Stimulated activated naive CD8-positive, alpha-beta T cell treated with anti-CD3 and anti-CD28 coated beads, Interleukin-15, Interleukin-2, amounts not matched to agents 100 ng/mL and 50 ng/mL, for 24 hours (primary cell): Measurements from ENCODE around the gene BAIAP3.

Experiments
- H3K27ac Mint-ChIP-seq: one replicate; pipeline ENCODE4 v1.8.0; 2021; ENCODE audit warnings: mild to moderate bottlenecking, mixed read lengths
- H3K27me3 Mint-ChIP-seq: one replicate; pipeline ENCODE4 v1.8.0; 2021; ENCODE audit warnings: mixed read lengths
- H3K36me3 Mint-ChIP-seq: one replicate; pipeline ENCODE4 v1.8.0; 2021; ENCODE audit warnings: low read depth, mixed read lengths
- H3K4me1 Mint-ChIP-seq: one replicate; pipeline ENCODE4 v1.8.0; 2021; ENCODE audit warnings: low read depth, mixed read lengths
- H3K4me3 Mint-ChIP-seq: one replicate; pipeline ENCODE4 v1.8.0; 2021; ENCODE audit warnings: mild to moderate bottlenecking, mixed read lengths
- H3K9me3 Mint-ChIP-seq: one replicate; pipeline ENCODE4 v1.8.0; 2021; ENCODE audit warnings: mixed read lengths

BAIAP3 gene

DNA sequence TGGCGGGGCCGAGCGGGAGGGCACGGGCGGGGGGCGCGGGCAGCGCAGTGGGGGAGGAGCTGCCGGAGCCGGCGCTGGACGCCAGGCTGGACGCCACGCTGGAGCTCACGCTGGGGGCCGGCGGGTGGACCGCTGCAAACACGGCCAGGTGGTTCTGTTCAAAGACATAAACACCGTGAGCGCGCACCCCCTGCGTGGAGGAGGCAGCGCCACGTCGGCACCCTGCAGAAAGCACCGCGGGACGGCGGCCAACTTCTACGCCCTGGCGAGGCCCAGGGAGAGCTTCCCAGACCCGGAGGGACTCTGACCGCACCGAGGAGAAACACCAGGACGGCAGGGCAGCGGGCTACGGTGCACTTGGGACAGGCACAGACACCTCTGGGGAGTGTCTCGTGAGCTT, 51.8 kb downstream of the BAIAP3 start:
- no peak overlapping the region for H3K27ac Mint-ChIP-seq
- H3K27me3 Mint-ChIP-seq = no peaks in the 10 kb centered on the region
- no peaks in the 10 kb centered on the region for H3K9me3 Mint-ChIP-seq
- H3K36me3 Mint-ChIP-seq = peaks cover 2% of the 10 kb centered on the region
- H3K4me3 Mint-ChIP-seq = no peak overlapping the region
- H3K4me1 Mint-ChIP-seq = peaks cover 1% of the 10 kb centered on the region

DNA sequence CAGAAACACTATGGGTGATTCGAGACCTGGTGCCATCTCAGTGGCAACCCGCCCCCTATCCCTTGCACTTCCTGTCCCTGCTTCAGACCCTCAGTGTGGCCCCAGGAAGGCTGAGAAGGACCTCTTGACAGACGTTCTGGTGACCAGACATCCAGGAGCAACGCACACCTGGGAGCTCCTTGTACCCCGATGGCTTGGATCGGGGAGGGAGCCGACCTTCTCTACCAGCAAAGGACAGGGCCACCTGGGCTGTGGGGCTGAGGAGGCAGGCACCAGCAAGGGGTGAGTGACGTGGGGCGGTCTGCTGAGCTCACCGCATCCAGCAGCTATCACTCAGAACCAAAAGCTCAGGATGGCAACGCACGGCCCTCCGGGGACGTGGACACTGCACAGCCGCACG, 53.9 kb downstream of the BAIAP3 start:
- Mint-ChIP-seq H3K27ac (no peak overlapping the region), H3K4me3 (no peak overlapping the region), H3K9me3 (no peaks in the 10 kb centered on the region), H3K36me3 (peaks cover 5% of the 10 kb centered on the region), H3K4me1 (no peaks in the 10 kb centered on the region), H3K27me3 (no peaks in the 10 kb centered on the region)

DNA sequence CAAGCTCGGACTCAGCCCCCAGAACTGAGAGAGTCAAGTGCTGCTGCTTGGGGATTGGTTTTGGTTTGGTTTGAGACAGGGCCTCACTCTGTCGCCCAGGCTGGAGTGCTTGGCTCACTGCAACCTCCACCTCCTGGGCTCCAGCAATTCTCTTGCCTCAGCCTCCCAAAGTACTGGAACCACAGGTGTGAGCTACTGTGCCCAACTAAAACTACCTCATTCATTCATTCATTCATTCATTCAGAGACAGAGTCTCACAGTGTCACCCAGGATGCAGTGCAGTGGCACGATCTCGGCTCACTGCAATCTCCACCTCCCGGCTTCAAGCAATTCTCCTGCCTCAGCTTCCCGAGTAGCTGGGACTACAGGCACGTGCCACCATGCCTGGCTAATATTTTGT, 56.3 kb downstream of the BAIAP3 start:
- no peaks in the 10 kb centered on the region for H3K9me3 Mint-ChIP-seq
- H3K27me3 Mint-ChIP-seq = no peaks in the 10 kb centered on the region
- no peak overlapping the region for H3K4me3 Mint-ChIP-seq
- H3K27ac Mint-ChIP-seq = no peak overlapping the region
- peaks cover 5% of the 10 kb centered on the region for H3K36me3 Mint-ChIP-seq
- H3K4me1 Mint-ChIP-seq = no peaks in the 10 kb centered on the region

DNA sequence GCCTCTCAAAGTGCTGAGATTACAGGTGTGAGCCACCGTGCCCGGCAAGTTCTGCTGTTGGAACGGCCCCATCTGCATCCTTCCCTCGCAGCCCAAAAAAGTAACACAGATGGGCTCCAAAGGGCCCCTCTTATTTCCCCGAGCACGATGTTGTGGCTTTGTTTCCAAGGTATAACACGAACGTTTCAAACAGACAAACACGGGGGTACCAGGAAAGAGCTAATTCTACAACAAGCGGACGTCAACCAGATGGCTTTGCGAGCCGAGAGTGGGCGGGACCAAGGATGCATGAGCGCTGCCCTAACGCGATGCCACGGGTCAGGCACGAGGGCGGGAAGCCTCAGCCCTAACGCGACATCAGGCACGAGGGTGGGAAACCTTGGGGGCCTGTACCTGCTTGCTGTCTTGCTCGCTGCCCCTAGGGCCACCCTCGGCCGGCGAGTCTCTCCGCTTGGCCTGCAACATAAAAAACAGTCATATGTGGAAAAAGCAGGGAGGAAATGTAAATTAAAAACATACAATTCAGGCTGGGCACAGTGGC, 56.9 kb downstream of the BAIAP3 start:
- Mint-ChIP-seq H3K4me1 (no peaks in the 10 kb centered on the region), H3K27ac (no peak overlapping the region), H3K4me3 (no peak overlapping the region), H3K9me3 (no peaks in the 10 kb centered on the region), H3K36me3 (peaks cover 5% of the 10 kb centered on the region), H3K27me3 (no peaks in the 10 kb centered on the region)

DNA sequence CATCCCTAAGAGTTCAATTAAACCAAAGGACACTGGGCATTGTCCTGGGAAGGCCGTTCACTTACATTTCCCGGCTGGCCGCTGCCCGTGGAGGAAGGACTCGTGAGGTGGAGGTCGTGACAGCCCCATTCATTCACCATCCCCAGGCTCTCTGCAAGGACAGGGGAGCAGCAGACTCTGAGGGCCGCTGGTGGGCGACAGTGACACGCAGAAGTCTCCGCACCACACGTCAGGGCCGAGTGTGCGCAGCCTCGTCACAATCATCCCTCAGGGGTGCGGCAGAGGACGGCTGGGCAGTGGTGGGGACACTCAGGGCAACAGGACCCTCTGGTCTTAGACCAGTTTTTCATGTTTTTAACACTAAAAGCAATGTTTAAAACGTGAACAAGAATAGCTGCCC, 59.4 kb downstream of the BAIAP3 start:
- H3K4me1 Mint-ChIP-seq = no peaks in the 10 kb centered on the region
- H3K27me3 Mint-ChIP-seq = no peaks in the 10 kb centered on the region
- H3K9me3 Mint-ChIP-seq = no peaks in the 10 kb centered on the region
- H3K36me3 Mint-ChIP-seq = peaks cover 5% of the 10 kb centered on the region
- H3K4me3 Mint-ChIP-seq = no peak overlapping the region
- no peak overlapping the region for H3K27ac Mint-ChIP-seq

DNA sequence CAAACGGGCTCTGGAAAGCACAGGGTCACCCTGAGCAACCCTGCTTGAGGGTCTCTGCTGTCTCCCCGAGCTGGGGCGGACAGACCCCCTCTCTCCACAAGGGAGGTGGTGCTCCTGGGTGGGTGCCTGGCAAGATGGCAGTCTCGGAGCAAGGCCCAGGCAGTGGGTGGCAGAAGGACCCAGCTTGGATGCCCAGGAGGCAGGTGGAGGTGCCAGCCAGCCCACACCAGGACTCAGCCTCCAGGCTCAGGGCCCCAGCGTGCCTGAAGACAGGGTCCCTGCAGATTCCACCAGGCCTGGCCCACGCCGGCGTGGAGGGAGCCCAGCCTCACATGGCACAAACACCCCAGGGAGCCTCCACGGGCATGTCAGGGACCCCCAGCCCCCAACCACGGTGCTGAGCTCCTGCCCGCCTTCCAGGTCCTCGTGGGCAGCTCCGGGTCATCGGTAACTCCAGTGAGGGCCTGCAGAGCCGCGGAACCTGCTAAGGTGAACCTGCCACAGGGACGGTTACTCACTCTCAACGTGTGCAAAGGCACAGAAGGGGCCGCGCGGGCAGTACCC, 60.2 kb downstream of the BAIAP3 start:
- Mint-ChIP-seq H3K36me3 (peaks cover 5% of the 10 kb centered on the region), H3K27me3 (no peaks in the 10 kb centered on the region), H3K27ac (no peak overlapping the region), H3K4me1 (no peaks in the 10 kb centered on the region), H3K4me3 (no peak overlapping the region), H3K9me3 (no peaks in the 10 kb centered on the region)

DNA sequence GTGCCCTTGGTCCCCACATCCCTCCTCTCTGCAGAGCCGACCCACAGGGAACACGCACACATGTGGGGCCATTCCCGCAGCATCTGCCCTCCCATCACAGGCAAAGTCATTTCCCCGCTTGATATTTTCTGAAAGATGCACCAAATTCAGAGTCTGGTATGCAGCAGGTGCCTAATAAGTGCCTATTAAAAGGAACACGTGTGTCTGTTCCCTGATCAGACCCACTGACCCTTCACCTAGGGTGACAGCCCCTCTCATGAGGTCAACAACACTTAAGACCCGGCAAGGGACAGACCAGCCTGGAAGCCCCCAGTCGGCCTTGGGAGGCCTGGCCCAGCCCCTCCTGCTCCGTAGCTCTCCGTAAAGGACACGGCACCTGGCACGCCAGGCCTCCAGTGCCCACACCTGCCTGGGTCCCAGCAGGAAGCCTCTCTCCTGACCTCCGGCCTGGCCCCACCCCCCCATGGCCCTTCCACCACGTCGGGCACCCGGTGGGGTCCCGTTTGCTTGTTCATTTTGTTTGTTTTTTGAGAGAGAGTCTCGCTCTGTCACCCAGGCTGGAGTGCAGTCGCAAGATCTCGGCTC, 61.0 kb downstream of the BAIAP3 start:
- no peak overlapping the region for H3K4me3 Mint-ChIP-seq
- H3K36me3 Mint-ChIP-seq = peaks cover 5% of the 10 kb centered on the region
- H3K27ac Mint-ChIP-seq = no peak overlapping the region
- H3K9me3 Mint-ChIP-seq = no peaks in the 10 kb centered on the region
- no peaks in the 10 kb centered on the region for H3K4me1 Mint-ChIP-seq
- H3K27me3 Mint-ChIP-seq = no peaks in the 10 kb centered on the region

DNA sequence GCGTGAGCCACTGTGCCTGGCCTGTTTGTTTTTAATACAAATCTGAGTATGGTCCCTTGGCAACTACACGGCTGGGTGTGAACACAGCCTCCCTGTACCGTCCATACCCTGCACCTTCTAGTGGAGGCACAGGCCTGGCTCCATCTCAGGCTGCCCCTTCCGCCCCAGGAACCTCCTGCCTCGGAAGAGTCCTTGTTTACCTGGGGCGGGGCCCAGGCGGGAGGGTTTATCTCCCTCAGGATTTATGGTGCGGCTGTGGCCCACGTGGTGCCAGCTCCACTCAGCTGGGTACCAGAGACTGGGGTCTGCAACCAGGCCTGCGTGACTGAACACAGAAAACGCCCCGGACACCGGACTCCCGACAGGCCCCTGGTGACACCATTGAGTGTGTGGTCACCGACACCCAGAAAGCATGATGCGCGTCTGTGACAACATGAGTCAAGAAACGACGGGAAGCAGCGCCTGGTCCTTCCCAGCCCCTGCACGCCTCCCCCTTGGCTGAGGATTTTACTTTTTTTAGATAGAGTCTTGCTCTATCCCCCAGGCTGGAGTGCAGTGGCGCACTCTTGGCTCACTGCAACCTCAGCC, 62.1 kb downstream of the BAIAP3 start:
- H3K4me1 Mint-ChIP-seq = no peaks in the 10 kb centered on the region
- H3K27ac Mint-ChIP-seq = no peak overlapping the region
- H3K4me3 Mint-ChIP-seq = no peak overlapping the region
- H3K27me3 Mint-ChIP-seq = no peaks in the 10 kb centered on the region
- H3K9me3 Mint-ChIP-seq = no peaks in the 10 kb centered on the region
- no peaks in the 10 kb centered on the region for H3K36me3 Mint-ChIP-seq

DNA sequence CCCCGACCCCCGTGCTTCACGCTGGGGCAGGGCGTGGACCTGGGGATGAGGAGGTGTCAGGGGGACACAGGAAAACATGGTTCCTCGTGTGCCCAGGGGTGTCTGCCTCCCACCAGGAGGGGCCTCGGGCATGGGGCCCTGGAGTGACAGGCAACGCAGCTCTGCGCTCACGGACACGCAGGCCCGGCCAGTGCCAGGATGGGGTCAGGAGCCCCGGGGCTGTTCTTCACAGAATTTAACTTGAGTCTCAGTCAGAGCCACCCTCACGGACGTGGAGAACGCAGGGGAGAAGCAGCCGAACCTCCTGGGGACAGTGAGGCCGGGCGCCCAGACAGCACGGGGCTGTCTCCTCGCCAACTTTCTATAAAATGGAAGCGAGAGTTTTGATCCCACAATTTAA, 64.3 kb downstream of the BAIAP3 start:
- H3K27ac Mint-ChIP-seq = no peak overlapping the region
- no peaks in the 10 kb centered on the region for H3K9me3 Mint-ChIP-seq
- no peak overlapping the region for H3K4me3 Mint-ChIP-seq
- no peaks in the 10 kb centered on the region for H3K4me1 Mint-ChIP-seq
- H3K36me3 Mint-ChIP-seq = peaks cover 7% of the 10 kb centered on the region
- no peaks in the 10 kb centered on the region for H3K27me3 Mint-ChIP-seq

DNA sequence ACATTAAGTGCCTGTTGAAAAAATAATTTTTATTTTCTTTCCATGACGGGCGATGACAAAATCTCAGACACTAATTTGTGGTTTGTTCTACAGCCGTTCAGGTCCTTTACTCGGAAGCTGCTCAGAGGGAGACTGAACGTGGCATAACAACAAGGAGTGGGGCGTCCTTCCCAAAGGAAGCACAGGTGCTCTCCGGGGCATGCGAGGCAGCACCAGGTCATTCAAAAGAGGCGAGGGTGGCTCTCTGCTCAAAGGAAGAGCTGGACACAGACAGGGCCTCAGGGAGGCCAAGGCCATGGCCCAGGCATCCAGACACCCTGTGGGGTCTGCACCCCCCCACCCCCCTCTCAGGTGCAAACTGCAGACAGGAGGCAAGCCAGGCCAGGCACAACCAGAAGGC, 64.9 kb downstream of the BAIAP3 start:
- no peaks in the 10 kb centered on the region for H3K9me3 Mint-ChIP-seq
- H3K4me3 Mint-ChIP-seq = no peak overlapping the region
- H3K36me3 Mint-ChIP-seq = peaks cover 7% of the 10 kb centered on the region
- H3K4me1 Mint-ChIP-seq = no peaks in the 10 kb centered on the region
- no peak overlapping the region for H3K27ac Mint-ChIP-seq
- H3K27me3 Mint-ChIP-seq = no peaks in the 10 kb centered on the region
